Uterus (tissue), 4 donors: ENCODE results near the gene ARFRP1. TPM values are rescaled to one million over a fixed set of nuclear protein-coding genes. Genes with fewer than 3 reads are reported as not detected.

Experiments
- DNase-seq, 2 donors: peaks; one replicate each; pipeline ENCODE4 v3.0.0-alpha.2; 2019 to 2020
- H3K27ac ChIP-seq, 2 donors: fragments of 200-600 bp; sonication (generic); 1 replicate in 1 of 2; 2 replicates in 1 of 2; pipeline ENCODE4 v1.5.1; 2016 to 2018
- H3K27me3 ChIP-seq, 2 donors: fragments of 200-600 bp; sonication (generic); one replicate each; pipeline ENCODE4 v1.5.1; 2018 to 2019; ENCODE audit warnings: control low read depth in 1 of 2
- H3K36me3 ChIP-seq, 2 donors: fragments of 200-600 bp; sonication (generic); one replicate each; pipeline ENCODE4 v1.5.1; 2019; ENCODE audit warnings: control low read depth in 1 of 2
- H3K4me1 ChIP-seq, 2 donors: fragments of 200-600 bp; sonication (generic); one replicate each; pipeline ENCODE4 v1.5.1; 2018 to 2019; ENCODE audit warnings: control low read depth in 1 of 2
- H3K4me3 ChIP-seq, 2 donors: fragments of 200-600 bp; sonication (generic); 1 replicate in 1 of 2; 2 replicates in 1 of 2; pipeline ENCODE4 v1.5.1; 2018 to 2019; ENCODE audit warnings: mild to moderate bottlenecking in 1 of 2
- H3K9me3 ChIP-seq, 2 donors: fragments of 200-600 bp; sonication (generic); one replicate each; pipeline ENCODE4 v1.5.1; 2019; ENCODE audit warnings: control low read depth in 1 of 2
- CTCF ChIP-seq, 4 experiments: fragments of 200-600 bp in 2 of 4; fragments of 450-650 bp in 2 of 4; sonication (generic) in 2 of 4; IDR thresholded peaks; one replicate each; pipeline ENCODE4 v1.5.1; 2016 to 2019; ENCODE audit warnings: antibody characterized with exemption in 4 of 4, mild to moderate bottlenecking in 2 of 4, moderate library complexity in 1 of 4
- POLR2A ChIP-seq, 2 donors: fragments of 450-650 bp; IDR thresholded peaks; one replicate each; pipeline ENCODE4 v1.6.1; 2016; ENCODE audit warnings: antibody characterized with exemption in 2 of 2, mild to moderate bottlenecking in 1 of 2, moderate library complexity in 1 of 2
- intact Hi-C: fragments of 100-400 bp; cut with DNase I; formaldehyde crosslinking; loops from one replicate; pipeline ENCODE4 v1.15.1; 2023; ENCODE audit warnings: low total_unique reads
- total RNA-seq, 4 donors: library from RNA; depleted of rRNA in 3 of 4; stranded (reverse); fragments of >200 nt in 3 of 4; gene quantifications; one replicate each; pipeline versions ENCODE4 v1.1.0 to v1.2.4, GENCODE V29; 2014 to 2023
- donor health status: DM: yes; HTN: yes; CAD: no.

The ARFRP1 gene
- total RNA-seq, 4 donors from 2014 or later = 26.1 to 59.8 (median 33.5) TPM

GRCh38 chr20:63737945-63738686 lies 30.3 kb upstream of the ARFRP1 start:
- no peaks in the 10 kb centered on the region for H3K27me3 ChIP-seq
- H3K36me3 ChIP-seq = no peaks in the 10 kb centered on the region
- no peak overlapping the region for H3K4me3 ChIP-seq
- intact Hi-C loops = no loop called here
- no peak for TF ChIP-seq POLR2A (IDR thresholded peaks at IDR 0.05)
- TF ChIP-seq CTCF (IDR thresholded peaks at IDR 0.05) = no peak
- peak in 1 of 2 donors; percentile 35 for DNase-seq
- H3K9me3 ChIP-seq = no peaks in the 10 kb centered on the region
- peak overlapping the region in 1 of 2 donors; percentile 94 for H3K27ac ChIP-seq
- peaks cover 0 to 30% of the 10 kb centered on the region in 2 donors for H3K4me1 ChIP-seq

- H3K4me1 ChIP-seq = peaks cover 0 to 30% of the 10 kb centered on the region in 2 donors
- no peaks in the 10 kb centered on the region for H3K9me3 ChIP-seq
- no peak overlapping the region for H3K4me3 ChIP-seq
- intact Hi-C loops = no loop called here
- TF ChIP-seq POLR2A (IDR thresholded peaks at IDR 0.05) (no peak), CTCF (IDR thresholded peaks at IDR 0.05) (no peak)
- no peaks in the 10 kb centered on the region for H3K27me3 ChIP-seq
- no peaks in the 10 kb centered on the region for H3K36me3 ChIP-seq
- no peak overlapping the region for H3K27ac ChIP-seq
- DNase-seq = no peak
Observed at GRCh38 chr20:63737695-63737944, 29.8 kb upstream of the ARFRP1 start.

- Histone ChIP-seq H3K4me3 (no peak overlapping the region), H3K9me3 (no peaks in the 10 kb centered on the region), H3K4me1 (peaks cover 0 to 26% of the 10 kb centered on the region in 2 donors), H3K27me3 (no peaks in the 10 kb centered on the region), H3K36me3 (no peaks in the 10 kb centered on the region), H3K27ac (no peak overlapping the region)
- intact Hi-C loops = no loop called here
- peak in 1 of 2 donors; percentile 18 for DNase-seq
- TF ChIP-seq POLR2A (IDR thresholded peaks at IDR 0.05) (no peak), CTCF (IDR thresholded peaks at IDR 0.05) (no peak)
Observed at GRCh38 chr20:63736893-63737694, 29.3 kb upstream of the ARFRP1 start.

- peak in 1 of 2 donors; percentile 25 for DNase-seq
- Histone ChIP-seq H3K9me3 (no peaks in the 10 kb centered on the region), H3K4me1 (peaks cover 0 to 16% of the 10 kb centered on the region in 2 donors), H3K4me3 (no peak within 1 kb of the TSS), H3K36me3 (no peaks in the 10 kb centered on the region), H3K27ac (no peak within 1 kb of the TSS), H3K27me3 (no peaks in the 10 kb centered on the region)
- intact Hi-C loops = no loop called here
- TF ChIP-seq CTCF (IDR thresholded peaks at IDR 0.05) (no peak), POLR2A (IDR thresholded peaks at IDR 0.05) (no peak)
Observed at GRCh38 chr20:63735859-63736718, 28.3 kb upstream of the ARFRP1 start, which contains the start of gene LIME1. Gene LIME1, plus strand, starts transcription at chr20:63736664. Its CDS starts 886 bp downstream, at chr20:63737550.
